SK-N-SH (cell line): Measurements from ENCODE around the gene RETSAT. TPM values are rescaled to one million over a fixed set of nuclear protein-coding genes. Genes with fewer than 3 reads are reported as not detected.

Experiments
- CTCF ChIA-PET: fragments of 300-600, 350-600 bp; formaldehyde crosslinking; extraction: SDS; loops from one replicate; lab custom pipeline; 2021; lab: Yijun Ruan, JAX
- POLR2A ChIA-PET: fragments of 350-600 bp; sonication (Branson Sonifier 250); formaldehyde crosslinking; extraction: SDS; loops from one replicate; lab custom pipeline; 2020; ENCODE audit warnings: antibody characterized with exemption, inconsistent platforms; lab: Yijun Ruan, JAX
- DNase-seq: peaks from one replicate; pipeline ENCODE4 v3.0.0; 2012
- H2AFZ ChIP-seq: fragments of 200-600 bp; sonication (generic); 2 replicates; pipeline ENCODE4 v1.8.1; 2016; ENCODE audit warnings: antibody characterized with exemption, mild to moderate bottlenecking, low read depth
- H3F3A ChIP-seq: fragments of 200-600 bp; sonication (generic); replicated peaks from 2 replicates; pipeline ENCODE3; 2016; ENCODE audit warnings: antibody characterized with exemption, mild to moderate bottlenecking; ENCODE audit not compliant: insufficient read depth
- H3K27ac ChIP-seq, 2 experiments: fragments of 200-500 bp in 1 of 2; fragments of 200-600 bp in 1 of 2; sonication (Bioruptor generic) in 1 of 2; sonication (generic), shearing (Covaris generic) in 1 of 2; 2 replicates each; pipeline versions ENCODE4 v1.5.1 to v1.6.1; 2014 to 2016; ENCODE audit warnings: low read depth in 2 of 2, inconsistent platforms in 1 of 2, low read length in 1 of 2, mild to moderate bottlenecking in 1 of 2, mixed read lengths in 1 of 2
- H3K27me3 ChIP-seq: fragments of 200-600 bp; sonication (generic), shearing (Covaris generic); 2 replicates; pipeline ENCODE4 v1.6.1; 2016; ENCODE audit warnings: mixed run types; ENCODE audit not compliant: insufficient read depth
- H3K36me3 ChIP-seq, 2 experiments: fragments of 200-500 bp in 1 of 2; fragments of 200-600 bp in 1 of 2; sonication (Bioruptor generic) in 1 of 2; sonication (generic) in 1 of 2; replicated peaks in 1 of 2; 2 replicates each; pipeline versions ENCODE3 to v1.5.1; 2014 to 2016; ENCODE audit warnings: low read length in 1 of 2, mild to moderate bottlenecking in 1 of 2; ENCODE audit not compliant: insufficient read depth in 2 of 2, control insufficient read depth in 1 of 2
- H3K4me1 ChIP-seq, 2 experiments: fragments of 200-500 bp in 1 of 2; fragments of 200-600 bp in 1 of 2; sonication (Bioruptor generic) in 1 of 2; sonication (generic), shearing (Covaris generic) in 1 of 2; 2 replicates each; pipeline versions ENCODE4 v1.5.1 to v1.6.1; 2014 to 2016; ENCODE audit warnings: low read depth in 1 of 2, low read length in 1 of 2, mixed run types in 1 of 2; ENCODE audit not compliant: insufficient read depth in 2 of 2, control insufficient read depth in 1 of 2
- H3K4me2 ChIP-seq: fragments of 200-600 bp; sonication (generic), shearing (Covaris generic); 2 replicates; pipeline ENCODE4 v1.6.1; 2017; ENCODE audit warnings: mixed run types
- H3K4me3 ChIP-seq, 2 experiments: fragments of 200-500 bp in 1 of 2; fragments of 200-600 bp in 1 of 2; sonication (Bioruptor generic) in 1 of 2; sonication (generic), shearing (Covaris generic) in 1 of 2; 2 replicates each; pipeline versions ENCODE4 v1.5.1 to v1.8.1; 2014 to 2016; ENCODE audit warnings: low read depth in 2 of 2, inconsistent platforms in 1 of 2, low read length in 1 of 2, mild to moderate bottlenecking in 1 of 2, mixed read lengths in 1 of 2, moderate library complexity in 1 of 2
- H3K79me2 ChIP-seq: fragments of 200-600 bp; sonication (generic); 2 replicates; pipeline ENCODE4 v1.8.1; 2017; ENCODE audit warnings: mild to moderate bottlenecking; ENCODE audit not compliant: insufficient read depth
- H3K9ac ChIP-seq: fragments of 200-600 bp; sonication (generic); 2 replicates; pipeline ENCODE4 v1.6.1; 2017; ENCODE audit warnings: mixed run types
- H3K9me2 ChIP-seq: fragments of 200-600 bp; sonication (generic); 2 replicates; pipeline ENCODE4 v1.6.1; 2017; ENCODE audit warnings: mixed run types
- H3K9me3 ChIP-seq: fragments of 200-600 bp; sonication (generic); 2 replicates; pipeline ENCODE4 v1.6.1; 2017; ENCODE audit warnings: mixed run types, mild to moderate bottlenecking, moderate library complexity
- H4K20me1 ChIP-seq: fragments of 200-600 bp; sonication (generic); 2 replicates; pipeline ENCODE4 v1.6.1; 2017; ENCODE audit warnings: mild to moderate bottlenecking, mixed run types; ENCODE audit not compliant: insufficient read depth
- ELF1 ChIP-seq: IDR thresholded peaks from 2 replicates; pipeline ENCODE4 v1.4.0; 2012
- EP300 ChIP-seq, 2 experiments: IDR thresholded peaks; 2 replicates each; pipeline versions ENCODE4 v1.4.0 to v1.6.1; 2012; ENCODE audit warnings: borderline replicate concordance in 1 of 2, low read depth in 1 of 2, low read length in 1 of 2
- EZH2phosphoT487 ChIP-seq: fragments of 200-600 bp; sonication (generic); IDR thresholded peaks from 2 replicates; pipeline ENCODE4 v1.6.1; 2017; ENCODE audit warnings: low read depth, mixed run types, mild to moderate bottlenecking, antibody characterized with exemption, moderate library complexity, borderline replicate concordance
- FOSL2 ChIP-seq: IDR thresholded peaks from 2 replicates; pipeline ENCODE4 v1.4.0; 2012; ENCODE audit warnings: low read depth, mild to moderate bottlenecking, moderate library complexity, borderline replicate concordance
- FOXJ3 ChIP-seq: sonication (generic); formaldehyde crosslinking; IDR thresholded peaks from 2 replicates; pipeline ENCODE4 v1.5.1; 2020; ENCODE audit warnings: mild to moderate bottlenecking, missing genetic modification reagents
- FOXM1 ChIP-seq: IDR thresholded peaks from 2 replicates; pipeline ENCODE4 v1.4.0; 2012; ENCODE audit warnings: low read depth, mild to moderate bottlenecking
- GATA2 ChIP-seq: sonication (generic); formaldehyde crosslinking; IDR thresholded peaks from 2 replicates; pipeline ENCODE4 v1.5.0; 2020; ENCODE audit warnings: mild to moderate bottlenecking, missing genetic modification reagents
- MXI1 ChIP-seq: IDR thresholded peaks from 2 replicates; pipeline ENCODE4 v1.6.1; 2012; ENCODE audit warnings: mild to moderate bottlenecking, low read depth, low read length, improper control_type of control experiment
- NRF1 ChIP-seq: IDR thresholded peaks from 2 replicates; pipeline ENCODE4 v1.6.1; 2012; ENCODE audit warnings: low read depth, mild to moderate bottlenecking, low read length
- RFX5 ChIP-seq: IDR thresholded peaks from 2 replicates; pipeline ENCODE4 v1.6.1; 2012; ENCODE audit warnings: mild to moderate bottlenecking, improper control_type of control experiment, low read length
- SIN3A ChIP-seq: IDR thresholded peaks from 2 replicates; pipeline ENCODE4 v1.6.1; 2012; ENCODE audit warnings: low read depth, mild to moderate bottlenecking, low read length, moderate library complexity, borderline replicate concordance
- YY1 ChIP-seq: IDR thresholded peaks from 2 replicates; pipeline ENCODE4 v1.4.0; 2012; ENCODE audit warnings: low read depth, mild to moderate bottlenecking
- WGBS: methylation state at CpG from one replicate; pipeline ENCODE4 v1.1.6; 2017; ENCODE audit warnings: low lambda C conversion rate; 5-methylcytosine and 5-hydroxymethylcytosine counted together
- polyA plus RNA-seq, 3 experiments: library from polyadenylated mRNA; depleted of rRNA; stranded (reverse); fragments of >200 nt; gene quantifications; 2 replicates each; pipeline ENCODE4 v1.2.3, GENCODE V29; 2012
- TF ChIP-seq, protein P1 (sequence below): IDR thresholded peaks from 2 replicates; pipeline ENCODE4; 2012
- TF ChIP-seq, protein P2 (sequence below): IDR thresholded peaks from 2 replicates; pipeline ENCODE4 v1.4.0; 2012; ENCODE audit warnings: low read depth, borderline replicate concordance
- TF ChIP-seq, protein P3 (sequence below): fragments of 150-350 bp; IDR thresholded peaks from 2 replicates; pipeline ENCODE4 v1.6.1; 2017; ENCODE audit warnings: antibody characterized with exemption, low read length, low read depth, borderline replicate concordance
- TF ChIP-seq, protein P4 (sequence below): fragments of 150-350 bp; IDR thresholded peaks from 2 replicates; pipeline ENCODE4 v1.6.1; 2016; ENCODE audit warnings: mild to moderate bottlenecking, low read depth, low read length
- TF ChIP-seq, protein P5 (sequence below): IDR thresholded peaks from 2 replicates; pipeline ENCODE4 v1.6.1; 2012; ENCODE audit warnings: mild to moderate bottlenecking, low read depth, low read length, moderate library complexity

The RETSAT gene
- polyA plus RNA-seq, 1 of the 3 experiments (the other 2 are of a cell fraction) = 28.0 TPM

DNA sequence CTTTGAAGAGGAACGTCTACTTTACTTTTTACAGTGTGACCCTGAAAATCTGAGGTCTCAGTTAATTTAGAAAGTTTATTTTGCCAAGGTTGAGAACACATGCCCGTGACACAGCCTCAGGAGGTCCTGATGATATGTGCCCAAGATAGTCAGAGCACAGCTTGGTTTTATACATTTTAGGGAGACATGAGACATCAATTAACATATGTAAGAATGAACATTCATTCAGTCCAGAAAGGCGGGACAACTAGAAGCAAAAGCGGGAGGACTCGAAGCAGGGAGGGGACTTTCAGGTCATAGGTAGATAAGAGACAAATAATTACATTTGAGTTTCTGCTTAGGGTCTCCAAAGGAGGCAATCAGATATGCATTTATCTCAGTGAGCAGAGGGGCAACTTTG lies 23.9 kb upstream of the RETSAT start (continued):
- TF ChIP-seq, protein P1, sequence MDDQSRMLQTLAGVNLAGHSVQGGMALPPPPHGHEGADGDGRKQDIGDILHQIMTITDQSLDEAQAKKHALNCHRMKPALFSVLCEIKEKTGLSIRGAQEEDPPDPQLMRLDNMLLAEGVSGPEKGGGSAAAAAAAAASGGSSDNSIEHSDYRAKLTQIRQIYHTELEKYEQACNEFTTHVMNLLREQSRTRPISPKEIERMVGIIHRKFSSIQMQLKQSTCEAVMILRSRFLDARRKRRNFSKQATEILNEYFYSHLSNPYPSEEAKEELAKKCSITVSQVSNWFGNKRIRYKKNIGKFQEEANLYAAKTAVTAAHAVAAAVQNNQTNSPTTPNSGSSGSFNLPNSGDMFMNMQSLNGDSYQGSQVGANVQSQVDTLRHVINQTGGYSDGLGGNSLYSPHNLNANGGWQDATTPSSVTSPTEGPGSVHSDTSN = no peak
- TF ChIP-seq, all 33 proteins: peak for 0

DNA sequence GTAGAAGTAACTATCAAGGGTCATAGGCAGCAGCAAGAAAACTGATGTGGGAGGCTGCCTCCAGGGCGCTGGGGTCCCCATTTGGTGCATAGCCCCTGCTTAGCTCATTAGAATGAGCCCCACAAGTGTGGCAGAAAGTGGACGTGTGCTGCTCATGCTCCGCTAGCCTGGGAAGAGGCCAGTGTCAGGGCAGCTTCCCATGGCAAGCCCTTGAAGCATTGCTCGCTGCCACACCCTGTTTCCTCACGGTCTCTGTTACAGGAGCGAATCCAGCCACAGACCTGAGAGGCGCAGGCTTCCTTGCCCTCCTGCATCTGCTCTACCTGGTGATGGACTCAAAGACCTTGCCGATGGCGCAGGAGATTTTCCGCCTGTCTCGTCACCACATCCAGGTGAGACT lies 22.8 kb upstream of the RETSAT start:
- WGBS = 90% methylated on average over 10 of the region's 11 CpGs
- Histone ChIP-seq H3K4me2 (no peak overlapping the region), H3K9ac (no peak overlapping the region), H3F3A (no peaks in the 10 kb centered on the region), H2AFZ (no peak overlapping the region), H3K27ac (no peak overlapping the region), H3K4me3 (no peak overlapping the region), H4K20me1 (no peaks in the 10 kb centered on the region), H3K36me3 (peaks cover 16 to 58% of the 10 kb centered on the region in 2 experiments), H3K9me2 (no peaks in the 10 kb centered on the region), H3K9me3 (no peaks in the 10 kb centered on the region), H3K79me2 (no peaks in the 10 kb centered on the region), H3K4me1 (no peaks in the 10 kb centered on the region), H3K27me3 (no peaks in the 10 kb centered on the region)
- POLR2A ChIA-PET = no interaction called here
- DNase-seq = no peak
- TF ChIP-seq YY1 = no peak
- TF ChIP-seq SIN3A = no peak
- TF ChIP-seq FOXJ3 (CRISPR knock-in tag) = no peak
- no peak for TF ChIP-seq ELF1
- TF ChIP-seq, protein P2, sequence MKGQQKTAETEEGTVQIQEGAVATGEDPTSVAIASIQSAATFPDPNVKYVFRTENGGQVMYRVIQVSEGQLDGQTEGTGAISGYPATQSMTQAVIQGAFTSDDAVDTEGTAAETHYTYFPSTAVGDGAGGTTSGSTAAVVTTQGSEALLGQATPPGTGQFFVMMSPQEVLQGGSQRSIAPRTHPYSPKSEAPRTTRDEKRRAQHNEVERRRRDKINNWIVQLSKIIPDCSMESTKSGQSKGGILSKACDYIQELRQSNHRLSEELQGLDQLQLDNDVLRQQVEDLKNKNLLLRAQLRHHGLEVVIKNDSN = no peak
- TF ChIP-seq NRF1 = no peak
- no peak for TF ChIP-seq EP300 (IDR thresholded peaks at IDR 0.05; ENCODE audit: borderline replicate concordance in 1 of 2, low read depth in 1 of 2, low read length in 1 of 2)
- no peak for TF ChIP-seq RFX5
- TF ChIP-seq, protein P3, sequence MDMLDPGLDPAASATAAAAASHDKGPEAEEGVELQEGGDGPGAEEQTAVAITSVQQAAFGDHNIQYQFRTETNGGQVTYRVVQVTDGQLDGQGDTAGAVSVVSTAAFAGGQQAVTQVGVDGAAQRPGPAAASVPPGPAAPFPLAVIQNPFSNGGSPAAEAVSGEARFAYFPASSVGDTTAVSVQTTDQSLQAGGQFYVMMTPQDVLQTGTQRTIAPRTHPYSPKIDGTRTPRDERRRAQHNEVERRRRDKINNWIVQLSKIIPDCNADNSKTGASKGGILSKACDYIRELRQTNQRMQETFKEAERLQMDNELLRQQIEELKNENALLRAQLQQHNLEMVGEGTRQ = no peak
- TF ChIP-seq, protein P4, sequence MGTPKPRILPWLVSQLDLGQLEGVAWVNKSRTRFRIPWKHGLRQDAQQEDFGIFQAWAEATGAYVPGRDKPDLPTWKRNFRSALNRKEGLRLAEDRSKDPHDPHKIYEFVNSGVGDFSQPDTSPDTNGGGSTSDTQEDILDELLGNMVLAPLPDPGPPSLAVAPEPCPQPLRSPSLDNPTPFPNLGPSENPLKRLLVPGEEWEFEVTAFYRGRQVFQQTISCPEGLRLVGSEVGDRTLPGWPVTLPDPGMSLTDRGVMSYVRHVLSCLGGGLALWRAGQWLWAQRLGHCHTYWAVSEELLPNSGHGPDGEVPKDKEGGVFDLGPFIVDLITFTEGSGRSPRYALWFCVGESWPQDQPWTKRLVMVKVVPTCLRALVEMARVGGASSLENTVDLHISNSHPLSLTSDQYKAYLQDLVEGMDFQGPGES = no peak
- TF ChIP-seq EZH2phosphoT487 = no peak
- TF ChIP-seq FOXM1 = no peak
- no peak for TF ChIP-seq FOSL2
- TF ChIP-seq MXI1 = no peak
- TF ChIP-seq GATA2 = no peak
- TF ChIP-seq, protein P5, sequence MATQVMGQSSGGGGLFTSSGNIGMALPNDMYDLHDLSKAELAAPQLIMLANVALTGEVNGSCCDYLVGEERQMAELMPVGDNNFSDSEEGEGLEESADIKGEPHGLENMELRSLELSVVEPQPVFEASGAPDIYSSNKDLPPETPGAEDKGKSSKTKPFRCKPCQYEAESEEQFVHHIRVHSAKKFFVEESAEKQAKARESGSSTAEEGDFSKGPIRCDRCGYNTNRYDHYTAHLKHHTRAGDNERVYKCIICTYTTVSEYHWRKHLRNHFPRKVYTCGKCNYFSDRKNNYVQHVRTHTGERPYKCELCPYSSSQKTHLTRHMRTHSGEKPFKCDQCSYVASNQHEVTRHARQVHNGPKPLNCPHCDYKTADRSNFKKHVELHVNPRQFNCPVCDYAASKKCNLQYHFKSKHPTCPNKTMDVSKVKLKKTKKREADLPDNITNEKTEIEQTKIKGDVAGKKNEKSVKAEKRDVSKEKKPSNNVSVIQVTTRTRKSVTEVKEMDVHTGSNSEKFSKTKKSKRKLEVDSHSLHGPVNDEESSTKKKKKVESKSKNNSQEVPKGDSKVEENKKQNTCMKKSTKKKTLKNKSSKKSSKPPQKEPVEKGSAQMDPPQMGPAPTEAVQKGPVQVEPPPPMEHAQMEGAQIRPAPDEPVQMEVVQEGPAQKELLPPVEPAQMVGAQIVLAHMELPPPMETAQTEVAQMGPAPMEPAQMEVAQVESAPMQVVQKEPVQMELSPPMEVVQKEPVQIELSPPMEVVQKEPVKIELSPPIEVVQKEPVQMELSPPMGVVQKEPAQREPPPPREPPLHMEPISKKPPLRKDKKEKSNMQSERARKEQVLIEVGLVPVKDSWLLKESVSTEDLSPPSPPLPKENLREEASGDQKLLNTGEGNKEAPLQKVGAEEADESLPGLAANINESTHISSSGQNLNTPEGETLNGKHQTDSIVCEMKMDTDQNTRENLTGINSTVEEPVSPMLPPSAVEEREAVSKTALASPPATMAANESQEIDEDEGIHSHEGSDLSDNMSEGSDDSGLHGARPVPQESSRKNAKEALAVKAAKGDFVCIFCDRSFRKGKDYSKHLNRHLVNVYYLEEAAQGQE = no peak
- CTCF ChIA-PET = no interaction called here
